IPS-18c (cell line): ENCODE results near the gene SEPTIN7.
A peak's percentile ranks its signal among the peaks of the same experiment; 100 is the strongest.

Experiments
- H3K4me3 ChIP-seq: 2 replicates; pipeline ENCODE4 v1.7.0; 2013; ENCODE audit warnings: low read depth, mild to moderate bottlenecking, low read length, moderate library complexity; ENCODE audit not compliant: insufficient read depth
- H3K9me3 ChIP-seq: one replicate; pipeline ENCODE4 v1.6.1; 2013; ENCODE audit warnings: mild to moderate bottlenecking, low read length, moderate library complexity; ENCODE audit not compliant: control insufficient read depth, insufficient read depth

The SEPTIN7 gene

GRCh38 chr7:35781200-35781701, 19.6 kb upstream of the SEPTIN7 start:
- H3K4me3 ChIP-seq, result no peak overlapping the region
- H3K9me3 ChIP-seq, result no peaks in the 10 kb centered on the region

- H3K9me3 ChIP-seq, result no peaks in the 10 kb centered on the region
- no peak overlapping the region for H3K4me3 ChIP-seq
Observed at GRCh38 chr7:35781767-35782515, 18.9 kb upstream of the SEPTIN7 start.

GRCh38 chr7:35784332-35784731, 16.5 kb upstream of the SEPTIN7 start:
- no peak overlapping the region for H3K4me3 ChIP-seq
- no peaks in the 10 kb centered on the region for H3K9me3 ChIP-seq

- Histone ChIP-seq H3K9me3 (no peaks in the 10 kb centered on the region), H3K4me3 (no peak overlapping the region)
Observed at GRCh38 chr7:35785250-35785649, 15.6 kb upstream of the SEPTIN7 start.

- no peaks in the 10 kb centered on the region for H3K9me3 ChIP-seq
- H3K4me3 ChIP-seq, result no peak overlapping the region
Observed at GRCh38 chr7:35787925-35788324, 12.9 kb upstream of the SEPTIN7 start.

GRCh38 chr7:35792472-35792871, 8.4 kb upstream of the SEPTIN7 start:
- no peaks in the 10 kb centered on the region for H3K9me3 ChIP-seq
- H3K4me3 ChIP-seq, result no peak overlapping the region

GRCh38 chr7:35792873-35793489, 7.9 kb upstream of the SEPTIN7 start:
- H3K4me3 ChIP-seq, result no peak overlapping the region

GRCh38 chr7:35797311-35797710, 3.5 kb upstream of the SEPTIN7 start:
- H3K4me3 ChIP-seq, result no peak overlapping the region

More at GRCh38 chr7:35792873-35793489, 7.9 kb upstream of the SEPTIN7 start:
- H3K9me3 ChIP-seq, result no peaks in the 10 kb centered on the region

GRCh38 chr7:35799846-35800717, 775 bp upstream of the SEPTIN7 start:
- Histone ChIP-seq H3K4me3 (peak overlapping the region; percentile 57), H3K9me3 (no peaks in the 10 kb centered on the region)

More at GRCh38 chr7:35797311-35797710, 3.5 kb upstream of the SEPTIN7 start:
- H3K9me3 ChIP-seq, result no peaks in the 10 kb centered on the region

GRCh38 chr7:35801392-35802101, 690 bp downstream of the SEPTIN7 start:
- Histone ChIP-seq H3K9me3 (no peaks in the 10 kb centered on the region), H3K4me3 (peak overlapping the region; percentile 96)

- H3K4me3 ChIP-seq, result peak overlapping the region; percentile 96
- H3K9me3 ChIP-seq, result no peaks in the 10 kb centered on the region
Observed at GRCh38 chr7:35802102-35802466, 1.2 kb downstream of the SEPTIN7 start.

- H3K9me3 ChIP-seq, result no peaks in the 10 kb centered on the region
- H3K4me3 ChIP-seq, result peak overlapping the region; percentile 96
Observed at GRCh38 chr7:35802649-35803048, 1.8 kb downstream of the SEPTIN7 start.

GRCh38 chr7:35804231-35804970, 3.5 kb downstream of the SEPTIN7 start:
- H3K9me3 ChIP-seq, result no peaks in the 10 kb centered on the region
- H3K4me3 ChIP-seq, result no peak overlapping the region

- H3K9me3 ChIP-seq, result no peaks in the 10 kb centered on the region
- H3K4me3 ChIP-seq, result no peak overlapping the region
Observed at GRCh38 chr7:35805876-35806275, 5.0 kb downstream of the SEPTIN7 start.

GRCh38 chr7:35816514-35816913, 15.7 kb downstream of the SEPTIN7 start:
- H3K4me3 ChIP-seq, result no peak overlapping the region
- no peaks in the 10 kb centered on the region for H3K9me3 ChIP-seq

- H3K9me3 ChIP-seq, result no peaks in the 10 kb centered on the region
- H3K4me3 ChIP-seq, result no peak overlapping the region
Observed at GRCh38 chr7:35817181-35817580, 16.3 kb downstream of the SEPTIN7 start.
